Activated naive CD4-positive, alpha-beta T cell (primary cell): Measurements from ENCODE around the gene TMEM150B.
A peak's percentile ranks its signal among the peaks of the same experiment; 100 is the strongest.
"Not testable (repeated sequence)": the region's sequence is repeated elsewhere in the genome, so short reads cannot be mapped to it uniquely, and the experiment has no call there.

Experiments
- DNase-seq, 4 experiments: peaks; one replicate each; lab custom pipeline; 2025; lab: John Stamatoyannopoulos, UW

Gene TMEM150B

GRCh38 chr19:55339105-55339888 is 14.2 kb upstream of the TMEM150B start, which contains the start of gene KMT5C:
Gene KMT5C, plus strand, starts transcription at chr19:55339876. Its CDS starts 2,061 bp downstream, at chr19:55341937.
- DNase-seq = peak; percentile 100

DNA sequence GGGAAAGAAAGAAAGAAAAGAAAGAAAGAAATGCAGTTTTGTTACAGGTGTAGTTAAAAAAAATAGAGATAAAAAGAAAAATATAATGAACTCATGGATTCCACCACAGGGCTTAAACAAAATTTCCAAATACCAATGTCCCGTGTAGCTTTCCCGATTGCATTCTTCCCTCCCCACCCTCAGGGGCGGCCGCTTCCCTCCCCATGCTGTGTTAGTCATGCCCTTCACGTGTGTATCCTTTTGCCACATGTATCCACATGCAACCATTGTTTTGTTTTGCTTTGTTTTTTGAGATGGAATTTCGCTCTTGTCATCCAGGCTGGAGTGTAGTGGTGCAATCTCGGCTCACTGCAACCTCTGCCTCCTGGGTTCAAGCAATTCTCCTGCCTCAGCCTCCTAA is 11.0 kb upstream of the TMEM150B start:
- no peak for DNase-seq

DNA sequence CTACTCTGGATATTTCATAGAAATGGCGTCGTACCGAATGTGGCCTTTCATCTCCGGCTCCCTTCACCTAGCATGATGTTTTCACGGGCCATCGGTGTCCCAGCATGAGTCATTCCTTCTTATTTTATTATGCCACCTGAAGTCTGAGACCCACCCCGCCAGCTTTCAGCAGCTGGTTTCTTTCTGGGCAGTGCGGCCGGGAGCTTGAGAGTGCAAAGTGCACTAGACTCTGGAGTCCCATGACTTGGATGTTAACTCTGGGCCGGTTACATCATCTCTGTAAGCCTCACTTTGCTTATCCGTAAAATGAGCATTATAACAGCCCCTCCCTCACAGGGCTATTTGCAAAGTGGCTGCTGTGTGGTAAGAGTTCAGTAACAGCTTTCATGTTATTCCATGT is 8.7 kb upstream of the TMEM150B start:
- DNase-seq = no peak

DNA sequence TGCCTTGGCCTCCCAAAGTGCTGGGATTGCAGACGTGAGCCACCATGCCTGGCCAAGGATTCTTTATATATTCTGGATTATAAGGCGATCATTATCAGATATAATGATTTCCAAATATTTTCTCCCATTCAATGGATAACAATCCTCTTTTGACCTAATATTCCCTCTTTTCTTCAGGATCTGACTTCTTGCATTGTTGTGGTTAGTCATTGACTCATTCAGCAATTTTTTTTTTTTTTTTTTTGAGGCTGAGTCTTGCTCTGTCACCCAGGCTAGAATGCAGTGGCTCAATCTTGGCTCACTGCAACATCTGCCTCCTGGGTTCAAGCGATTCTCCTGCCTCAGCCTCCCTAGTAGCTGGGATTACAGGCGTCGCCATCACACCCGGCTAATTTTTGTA is 4.7 kb upstream of the TMEM150B start:
- not testable (repeated sequence) for DNase-seq

DNA sequence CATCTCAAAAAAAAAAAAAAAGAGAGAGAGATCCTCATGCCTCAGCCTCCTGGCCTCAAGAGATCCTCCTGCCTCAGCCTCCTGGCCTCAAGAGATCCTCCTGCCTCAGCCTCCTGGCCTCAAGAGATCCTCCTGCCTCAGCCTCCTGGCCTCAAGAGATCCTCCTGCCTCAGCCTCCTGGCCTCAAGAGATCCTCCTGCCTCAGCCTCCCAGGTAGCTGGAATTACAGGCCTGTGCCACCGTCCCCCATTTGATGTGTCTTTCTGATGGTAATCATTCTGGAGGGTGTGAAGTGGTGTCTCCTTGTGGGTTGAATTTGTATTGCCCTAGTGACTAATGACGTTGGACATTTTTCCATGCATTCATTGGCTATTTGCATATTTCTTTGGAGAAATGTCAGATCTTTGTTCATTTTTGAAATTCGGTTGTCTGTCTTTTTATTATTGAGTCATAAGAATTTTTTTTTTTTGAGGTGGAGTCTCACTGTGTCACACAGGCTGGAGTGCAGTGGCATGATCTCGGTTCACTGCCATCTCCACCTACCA is 3.7 kb upstream of the TMEM150B start:
- not testable (repeated sequence) for DNase-seq

GRCh38 chr19:55324662-55325061 is 479 bp downstream of the TMEM150B start:
- DNase-seq = no peak

GRCh38 chr19:55322204-55322885 is 2.8 kb downstream of the TMEM150B start:
- DNase-seq = no peak

- no peak for DNase-seq
These were observed 3.5 kb downstream of the TMEM150B start for GRCh38 chr19:55321466-55322137.

- DNase-seq = no peak
These were observed 4.2 kb downstream of the TMEM150B start for GRCh38 chr19:55320844-55321419.

DNA sequence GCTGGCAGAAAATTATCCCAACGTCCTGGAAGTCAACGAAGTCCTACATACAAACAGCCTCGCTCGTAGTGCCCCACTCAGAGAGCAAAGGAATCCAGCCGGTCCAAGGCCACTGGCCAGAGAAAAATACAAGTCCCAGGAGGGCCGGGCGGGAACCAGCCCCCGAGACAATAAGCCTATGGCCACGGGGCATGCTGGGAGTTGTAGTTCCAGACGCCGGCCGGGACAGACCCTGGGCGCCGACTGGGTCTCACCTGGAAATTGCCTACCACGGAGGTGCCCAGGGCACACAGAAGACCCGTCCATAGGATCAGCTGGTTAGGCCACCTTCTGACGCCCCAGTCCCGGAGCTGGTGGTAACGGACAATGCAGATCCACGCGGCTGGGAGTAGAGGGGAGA is 5.4 kb downstream of the TMEM150B start:
- no peak for DNase-seq

DNA sequence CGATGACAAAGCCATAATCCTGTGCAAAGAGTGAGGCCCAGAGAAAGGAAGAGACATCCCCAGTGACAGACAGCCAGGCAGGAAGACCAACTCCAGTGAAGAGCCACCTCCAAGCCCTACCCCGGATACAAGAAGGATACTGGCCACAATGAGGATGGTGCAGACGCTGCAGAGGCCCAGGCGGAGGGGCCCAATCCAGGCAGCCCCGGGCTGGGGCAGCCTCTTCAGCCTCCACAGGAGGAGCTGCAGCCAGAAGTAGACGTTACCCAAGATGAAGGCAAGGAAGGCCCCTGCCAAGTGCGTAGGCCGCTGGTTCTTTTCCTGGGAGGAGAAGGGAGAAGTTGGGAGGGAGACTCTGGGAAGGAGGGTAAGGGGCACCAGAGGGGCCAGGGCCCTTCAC is 8.5 kb downstream of the TMEM150B start:
- no peak for DNase-seq

DNA sequence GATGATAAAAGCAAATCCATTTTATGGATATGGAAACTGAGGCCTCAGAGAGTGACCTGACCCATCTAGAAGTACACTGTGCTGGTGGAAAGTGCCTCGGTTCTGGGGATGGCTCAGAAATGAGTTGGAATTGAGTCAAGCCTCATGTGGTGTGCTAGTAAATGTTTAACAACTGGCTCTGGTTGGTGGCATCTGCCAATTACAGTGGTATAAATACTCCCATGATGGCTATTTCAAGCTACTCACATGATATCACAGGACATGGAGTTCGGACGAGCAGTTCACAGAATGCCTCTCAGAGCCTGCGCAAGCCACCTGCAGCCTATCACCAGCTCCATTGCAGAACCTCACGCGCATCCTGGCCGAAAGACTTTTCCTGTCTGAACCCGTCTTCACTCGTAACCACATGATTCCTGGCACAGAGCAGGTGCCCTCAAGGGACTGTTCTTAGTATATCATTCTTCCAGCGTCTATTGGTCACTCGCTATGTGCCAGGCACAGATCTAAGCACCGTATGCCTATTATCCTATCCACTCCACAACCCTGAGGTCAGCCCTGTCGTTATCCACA is 9.1 kb downstream of the TMEM150B start:
- DNase-seq = no peak

GRCh38 chr19:55314396-55314795 is 10.7 kb downstream of the TMEM150B start:
- no peak for DNase-seq

- DNase-seq = no peak
These were observed 12.3 kb downstream of the TMEM150B start for GRCh38 chr19:55312621-55313512.

DNA sequence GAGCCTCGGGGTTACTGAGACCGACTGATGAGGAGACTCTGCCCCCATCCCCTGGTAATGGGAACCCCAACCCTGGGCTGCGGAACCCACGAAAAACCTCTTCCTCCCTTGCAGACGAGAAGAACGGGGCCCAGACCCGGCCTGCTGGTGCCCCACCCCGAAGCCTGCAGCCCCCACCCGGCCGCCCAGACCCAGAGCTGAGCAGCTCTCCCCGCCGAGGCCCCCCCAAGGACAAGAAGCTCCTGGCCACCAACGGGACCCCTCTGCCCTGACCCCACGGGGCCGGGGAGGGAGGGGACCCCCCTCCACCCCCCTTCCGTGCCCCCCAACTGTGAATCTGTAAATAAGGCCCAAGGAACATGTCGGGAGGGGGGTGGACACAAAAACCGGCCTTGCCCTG is 13.3 kb downstream of the TMEM150B start:
- no peak for DNase-seq

- no peak for DNase-seq
These were observed 13.7 kb downstream of the TMEM150B start for GRCh38 chr19:55311397-55311796.

- no peak for DNase-seq
These were observed 14.6 kb downstream of the TMEM150B start for GRCh38 chr19:55310498-55310897.

DNA sequence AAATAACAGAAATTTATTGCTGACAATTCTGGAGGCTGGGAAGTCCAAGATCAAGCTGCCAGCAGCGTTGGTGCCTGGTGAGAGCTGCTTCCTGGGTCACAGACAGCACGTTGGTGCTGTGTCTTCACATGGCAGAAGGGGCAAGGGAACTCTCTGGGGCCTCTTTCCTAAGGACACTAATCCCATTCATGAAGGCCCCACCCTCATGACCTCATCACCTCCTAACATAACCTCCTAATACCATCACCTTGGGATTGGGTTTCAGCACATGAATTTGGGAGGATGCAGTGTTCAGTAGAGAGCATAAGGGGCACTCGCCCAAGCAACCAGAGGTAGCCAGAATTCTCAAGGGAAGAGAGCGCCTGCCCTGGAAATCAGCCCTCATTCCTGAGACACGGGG is 15.7 kb downstream of the TMEM150B start:
- no peak for DNase-seq

- DNase-seq = no peak
These were observed 16.9 kb downstream of the TMEM150B start for GRCh38 chr19:55308281-55308680.

DNA sequence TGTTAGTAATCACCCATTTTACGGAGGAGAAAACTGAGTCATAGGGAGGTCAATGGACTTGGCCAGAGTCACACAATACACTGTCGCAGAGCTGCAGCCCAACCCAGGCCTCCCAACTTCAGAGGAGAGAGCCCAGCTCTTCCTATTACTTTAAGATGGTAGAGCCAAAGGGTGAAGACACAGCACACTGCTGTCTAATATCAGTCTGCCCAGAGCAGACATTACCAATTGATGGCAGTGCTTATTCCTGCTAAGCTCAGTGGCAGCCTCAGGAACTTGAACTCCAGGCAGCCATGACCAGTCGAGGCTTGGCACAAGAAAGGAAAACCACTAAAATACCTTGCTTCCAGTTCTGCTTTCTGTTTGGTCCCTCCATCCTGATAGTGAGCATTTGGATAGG is 18.4 kb downstream of the TMEM150B start:
- no peak for DNase-seq
